GM21381 (cell line): ENCODE results near the gene PCGF2.

ENCODE experiments used
- ATAC-seq: cut with Tn5 transposase; IDR thresholded peaks from one replicate; pipeline ENCODE4 v1.9.1; 2021; ENCODE audit warnings: mild to moderate bottlenecking, moderate library complexity; ENCODE audit not compliant: unreplicated experiment

Gene PCGF2

DNA sequence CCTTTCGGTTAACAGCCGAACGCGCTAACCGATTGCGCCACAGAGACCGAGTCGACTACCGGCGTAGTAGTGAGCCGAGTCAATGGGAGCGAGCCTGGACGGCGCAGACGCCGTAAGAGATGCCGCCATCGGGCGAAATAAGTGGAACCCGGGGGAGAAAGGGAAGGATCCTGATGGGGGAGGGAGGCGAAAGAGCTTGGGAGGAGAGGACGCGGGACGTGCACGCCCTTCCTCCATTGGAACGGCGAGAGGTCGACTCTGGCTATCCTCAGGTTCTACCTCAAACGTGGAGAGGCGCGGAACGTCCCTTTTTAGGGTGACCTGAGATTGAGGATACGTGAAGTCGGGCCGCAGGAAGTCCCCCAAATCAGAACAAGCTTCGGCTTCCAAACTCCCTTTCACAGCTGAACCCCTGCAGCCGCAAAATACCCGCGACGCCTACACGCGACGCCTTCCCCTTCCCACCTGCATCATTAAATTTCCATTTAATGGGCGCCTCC is 3.7 kb upstream of the PCGF2 start:
- ATAC-seq: peak; percentile 29

GRCh38 chr17:38751144-38751807 is 3.1 kb upstream of the PCGF2 start:
- no peak for ATAC-seq

DNA sequence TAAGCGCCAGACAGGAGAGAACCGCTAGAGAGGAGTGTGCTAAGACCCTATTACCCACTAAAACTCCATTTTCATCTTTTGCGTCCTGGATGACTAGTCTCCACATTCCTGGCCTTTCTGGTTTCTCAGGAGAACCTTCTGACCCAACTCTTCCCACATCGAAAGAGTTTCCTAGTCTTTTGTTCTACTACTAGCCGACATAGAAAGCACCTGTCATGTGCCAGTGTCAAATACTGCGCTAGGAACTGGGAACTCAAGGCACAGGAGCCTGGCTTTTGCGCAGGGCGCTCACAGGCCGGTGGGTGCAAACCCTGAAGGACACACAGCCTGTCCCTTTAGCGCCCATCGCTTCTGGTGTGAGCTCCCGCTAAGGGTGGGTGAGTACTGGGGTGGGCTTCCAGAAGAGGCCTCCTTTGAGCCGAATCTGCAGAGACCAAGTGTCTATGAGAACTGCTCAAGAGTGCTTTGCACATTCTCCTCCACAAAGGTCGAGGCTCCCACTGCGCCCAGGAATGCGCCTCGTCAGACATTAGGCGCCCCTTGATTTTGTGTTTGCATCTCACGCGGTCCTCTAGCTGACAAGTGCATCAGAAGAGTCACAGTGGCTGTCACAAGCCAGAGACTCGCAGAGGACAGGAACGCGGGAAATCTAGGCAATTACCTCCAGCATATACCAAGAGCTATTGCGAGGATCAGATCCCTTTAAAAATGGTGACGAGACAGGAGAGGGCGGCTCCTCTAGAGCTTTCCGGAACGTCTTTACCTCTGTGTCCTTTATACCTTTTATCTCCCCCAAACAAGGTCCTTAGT is 2.4 kb upstream of the PCGF2 start:
- ATAC-seq: no peak

DNA sequence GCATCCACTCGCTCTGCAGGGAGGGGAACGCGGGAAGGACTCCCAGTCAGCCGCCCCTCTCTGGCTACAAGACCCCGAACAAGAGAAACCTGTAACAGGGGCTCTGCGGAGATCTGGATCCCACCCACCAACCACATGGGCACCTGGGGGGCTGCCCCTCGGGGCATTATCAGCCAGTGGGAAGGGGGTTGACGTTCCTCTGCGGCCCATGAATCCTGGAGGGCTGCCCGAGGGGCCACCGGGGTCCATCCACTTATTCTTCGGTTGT is 1.8 kb upstream of the PCGF2 start:
- no peak for ATAC-seq

- ATAC-seq: no peak
Observed at GRCh38 chr17:38749223-38750043, 1.3 kb upstream of the PCGF2 start.

- ATAC-seq: no peak
Observed at GRCh38 chr17:38748892-38749222, 721 bp upstream of the PCGF2 start.

GRCh38 chr17:38747463-38748148 is 530 bp downstream of the PCGF2 start:
- no peak for ATAC-seq

GRCh38 chr17:38746849-38747462 is 1.2 kb downstream of the PCGF2 start:
- no peak for ATAC-seq

- ATAC-seq: no peak
Observed at GRCh38 chr17:38746004-38746848, 1.9 kb downstream of the PCGF2 start.

GRCh38 chr17:38745545-38745944 is 2.6 kb downstream of the PCGF2 start:
- ATAC-seq: no peak

GRCh38 chr17:38743556-38744171 is 4.5 kb downstream of the PCGF2 start:
- no peak for ATAC-seq

- no peak for ATAC-seq
Observed at GRCh38 chr17:38742411-38743308, 5.5 kb downstream of the PCGF2 start.

- no peak for ATAC-seq
Observed at GRCh38 chr17:38741921-38742410, 6.2 kb downstream of the PCGF2 start.

- no peak for ATAC-seq
Observed at GRCh38 chr17:38741461-38741860, 6.7 kb downstream of the PCGF2 start.

GRCh38 chr17:38740806-38741205 is 7.3 kb downstream of the PCGF2 start:
- ATAC-seq: no peak

GRCh38 chr17:38740044-38740443 is 8.1 kb downstream of the PCGF2 start:
- ATAC-seq: no peak

DNA sequence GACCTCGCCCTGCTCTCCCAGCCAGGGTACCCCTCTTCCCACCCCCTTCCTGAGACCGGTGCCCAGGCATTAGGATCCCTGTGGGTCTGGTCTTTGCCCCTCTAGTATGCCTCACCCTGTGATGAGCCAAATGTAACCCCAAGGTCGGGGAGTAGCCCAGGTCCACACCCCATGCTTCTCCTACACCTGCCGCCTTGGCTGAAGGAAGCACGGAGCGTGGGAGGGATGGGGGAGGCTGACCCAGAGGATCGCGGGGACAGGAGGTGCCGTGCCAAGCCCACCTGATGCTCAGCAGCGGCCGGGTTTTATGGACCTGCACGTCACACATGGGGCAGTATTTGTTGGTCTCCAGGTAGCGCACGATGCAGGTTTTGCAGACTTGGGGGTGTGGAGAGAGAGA is 8.8 kb downstream of the PCGF2 start:
- no peak for ATAC-seq

GRCh38 chr17:38738686-38739085 is 9.4 kb downstream of the PCGF2 start:
- ATAC-seq: no peak
